Measurements from ENCODE around the gene PTPRN2.
"Not testable (repeated sequence)": the region's sequence is repeated elsewhere in the genome, so short reads cannot be mapped to it uniquely, and the experiment has no call there.

The PTPRN2 gene

GRCh38 chr7:158418395-158418794, 169.2 kb downstream of the PTPRN2 start:
- DNase-seq (ENCODE audit: low read depth): not testable (repeated sequence)

DNA sequence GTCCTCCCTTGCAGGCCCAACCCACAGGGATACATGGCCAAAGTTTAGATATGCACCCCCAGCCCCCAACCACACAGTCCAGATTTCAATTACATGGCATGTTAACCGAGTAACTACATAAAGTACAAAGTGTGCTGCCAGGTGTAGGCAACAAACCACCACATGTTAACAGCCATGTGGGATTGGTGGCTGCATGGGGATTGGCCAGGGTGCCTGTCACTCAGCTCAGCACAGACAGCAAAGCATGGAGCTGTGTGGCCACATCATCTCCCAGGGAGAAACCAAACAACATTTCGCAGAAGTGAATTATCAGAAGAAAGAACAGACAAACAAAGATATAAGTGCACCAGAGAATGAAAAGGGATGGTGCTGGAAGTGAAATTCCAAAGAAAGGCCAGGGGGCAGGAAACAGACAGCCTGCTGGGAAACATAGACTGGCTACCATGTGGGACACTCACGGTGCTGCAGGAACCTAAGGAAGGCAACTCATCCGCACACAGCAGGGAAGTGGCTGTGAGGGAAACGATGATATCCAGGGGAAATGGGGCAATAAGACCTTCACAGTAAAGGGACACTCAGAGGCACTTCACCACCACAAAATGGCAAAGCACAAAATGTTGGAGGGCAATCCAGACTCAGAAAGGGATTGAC, 171.2 kb downstream of the PTPRN2 start:
- DNase-seq (ENCODE audit: low read depth): no peak

DNA sequence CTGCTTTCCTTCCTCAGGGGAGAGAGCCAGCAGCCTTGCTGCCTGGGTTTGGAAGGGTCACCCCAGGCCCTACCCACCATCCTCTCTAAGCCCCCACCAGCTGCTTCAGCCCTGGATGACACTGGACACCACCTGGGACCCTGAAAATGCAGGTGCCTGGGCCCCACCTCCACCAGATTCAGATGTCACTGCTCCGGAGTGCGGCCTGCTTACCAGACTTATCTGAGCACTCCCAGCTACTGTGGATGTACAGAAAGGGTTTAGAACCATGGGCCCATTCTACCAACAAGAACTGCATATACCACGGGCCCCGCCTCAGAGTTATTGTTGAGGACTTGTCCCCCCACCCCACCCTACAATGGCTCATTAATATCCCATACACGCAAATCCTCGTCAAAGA, 172.3 kb downstream of the PTPRN2 start:
- no peak for DNase-seq (ENCODE audit: low read depth)

GRCh38 chr7:158414486-158414961, 173.1 kb downstream of the PTPRN2 start:
- DNase-seq (ENCODE audit: low read depth): no peak

GRCh38 chr7:158414002-158414401, 173.6 kb downstream of the PTPRN2 start:
- DNase-seq (ENCODE audit: low read depth): no peak

DNA sequence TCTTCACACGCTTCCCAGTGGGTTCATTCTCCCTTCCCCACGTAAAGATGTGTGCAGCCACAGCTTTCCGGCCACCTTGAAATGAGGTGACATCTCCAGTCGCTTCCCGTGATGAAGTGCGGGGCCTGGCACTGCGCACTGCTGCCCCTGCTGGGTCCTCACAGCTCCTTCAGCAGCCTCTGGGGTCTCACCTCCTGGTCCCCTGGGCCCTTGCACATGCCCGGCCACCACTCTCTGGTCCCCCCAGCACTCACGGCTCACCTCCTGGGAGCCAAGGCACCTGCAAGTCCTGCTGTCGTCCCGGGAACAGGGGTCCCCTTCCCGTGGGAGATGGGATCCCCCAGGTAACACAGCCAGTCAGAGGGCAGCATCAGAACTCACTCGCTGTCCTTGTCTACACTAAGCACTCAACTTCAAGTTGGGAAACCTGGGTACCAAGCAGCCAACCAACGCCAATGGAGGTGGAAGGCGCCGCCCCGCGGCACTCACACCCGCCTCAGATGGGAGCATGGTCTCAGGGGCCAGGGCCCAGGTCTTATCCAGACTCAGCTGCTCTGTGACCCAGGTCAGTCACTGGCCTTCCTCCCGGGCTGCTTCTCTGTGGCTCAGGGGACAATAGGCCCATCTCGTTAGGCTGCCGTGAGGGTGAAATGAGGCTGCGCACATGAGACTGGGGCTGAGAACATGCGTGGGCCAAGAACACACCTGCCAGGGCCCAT, 176.2 kb downstream of the PTPRN2 start:
- DNase-seq (ENCODE audit: low read depth): no peak

GRCh38 chr7:158410720-158411119, 176.9 kb downstream of the PTPRN2 start:
- DNase-seq (ENCODE audit: low read depth): no peak

DNA sequence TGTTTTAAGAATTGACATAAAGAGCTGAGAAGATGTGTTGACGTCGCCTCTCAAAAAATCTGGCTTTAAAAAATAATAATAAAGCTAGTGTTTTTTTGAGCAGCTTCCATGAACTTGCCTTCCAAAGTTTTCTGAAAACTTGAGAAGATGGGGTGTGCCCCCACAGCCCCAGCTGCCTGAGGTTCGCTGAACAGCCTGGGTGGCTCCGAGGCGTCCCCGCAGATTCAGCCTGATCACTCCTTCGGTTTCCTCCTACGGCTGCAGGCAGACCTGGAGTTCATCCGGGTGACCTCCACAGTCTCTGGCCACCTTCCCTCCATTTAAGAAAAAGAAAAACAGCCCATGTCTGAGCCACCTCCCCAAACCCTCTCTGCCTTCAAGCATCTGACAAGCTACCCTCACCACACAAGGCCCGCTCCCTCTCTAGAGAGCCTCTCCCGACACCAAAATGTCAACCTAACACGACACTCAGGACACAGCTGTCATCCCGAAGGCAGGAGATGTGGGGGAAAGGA, 177.8 kb downstream of the PTPRN2 start:
- DNase-seq (ENCODE audit: low read depth): no peak

DNA sequence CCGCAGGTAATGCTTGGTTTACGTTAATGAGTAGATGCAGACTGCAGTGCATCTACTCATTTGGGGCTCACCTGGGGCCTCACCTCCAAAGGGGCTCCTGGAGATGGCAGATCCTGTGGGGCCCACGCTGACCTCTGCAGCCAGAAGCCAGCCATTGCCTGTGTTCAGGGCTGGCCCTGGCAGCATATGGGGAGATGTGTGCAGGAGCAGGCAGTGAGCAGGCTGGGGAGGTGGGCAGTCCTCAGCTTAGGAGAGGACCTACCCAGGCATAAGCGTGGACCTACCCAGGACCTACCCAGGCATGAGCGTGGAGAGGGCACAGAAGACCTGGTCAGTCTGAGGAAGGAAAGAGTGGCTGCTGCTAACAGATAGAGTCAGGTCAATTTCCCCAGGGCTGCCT, 178.5 kb downstream of the PTPRN2 start:
- DNase-seq (ENCODE audit: low read depth): no peak

DNA sequence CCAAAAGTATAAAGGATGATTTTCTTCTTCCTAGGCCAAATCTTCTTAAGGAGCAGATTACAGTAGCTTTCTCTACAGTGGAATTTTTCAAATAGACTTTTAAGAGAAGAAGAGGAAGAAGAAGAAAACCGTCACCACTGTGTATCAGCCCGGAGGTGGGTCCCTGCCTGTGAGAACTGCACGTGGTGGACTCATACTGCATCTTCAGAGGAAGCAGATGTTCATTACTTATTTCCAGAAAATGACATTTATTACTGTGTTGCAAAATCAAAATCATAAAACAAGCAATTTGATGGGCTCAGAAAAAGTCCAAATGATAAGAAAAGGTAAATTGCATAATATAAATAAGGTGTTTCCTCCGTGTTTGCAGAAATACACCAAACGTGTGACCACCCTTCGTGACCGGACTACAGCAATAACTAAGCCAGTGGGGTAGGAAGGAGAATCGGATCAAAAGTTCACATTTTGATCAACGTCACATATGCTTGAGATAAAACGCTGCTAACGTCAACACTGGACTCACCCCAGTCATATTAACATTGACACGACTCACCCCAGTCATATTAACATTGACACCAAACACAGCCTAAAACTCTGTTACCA, 179.2 kb downstream of the PTPRN2 start:
- DNase-seq (ENCODE audit: low read depth): no peak

DNA sequence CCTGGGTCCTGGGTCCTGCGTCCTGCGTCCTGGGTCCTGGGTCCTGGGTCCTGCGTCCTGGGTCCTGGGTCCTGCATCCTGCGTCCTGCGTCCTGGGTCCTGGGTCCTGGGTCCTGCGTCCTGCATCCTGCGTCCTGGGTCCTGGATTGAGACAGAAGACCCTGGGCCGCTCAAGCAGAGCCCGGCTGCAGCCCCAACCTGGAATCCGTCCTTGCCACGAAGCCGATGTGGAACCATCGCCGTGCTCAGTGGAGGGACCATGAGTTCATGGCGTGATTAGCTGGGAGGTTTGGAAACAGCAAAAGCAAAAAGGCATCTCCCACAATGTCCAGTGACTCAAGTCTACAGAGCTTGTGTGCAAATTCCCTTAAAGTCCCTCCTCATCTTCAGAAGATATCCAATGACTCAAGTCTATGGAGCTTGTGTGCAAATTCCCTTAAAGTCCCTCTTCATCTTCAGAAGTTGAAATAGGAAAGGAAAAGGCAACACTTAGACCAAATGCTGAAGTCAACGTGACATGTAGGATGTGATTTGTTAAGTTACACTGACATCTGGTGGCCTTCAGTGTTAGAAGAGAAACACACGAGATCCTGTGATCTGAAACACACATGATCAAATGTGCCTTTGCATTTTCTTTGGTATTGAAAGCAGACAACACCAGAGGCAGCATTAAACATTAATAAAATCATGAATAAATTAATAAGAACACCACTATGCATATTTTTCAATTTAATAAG, 179.9 kb downstream of the PTPRN2 start:
- DNase-seq (ENCODE audit: low read depth): no peak

- DNase-seq (ENCODE audit: low read depth): no peak
These were observed 180.8 kb downstream of the PTPRN2 start for GRCh38 chr7:158406801-158407200.

DNA sequence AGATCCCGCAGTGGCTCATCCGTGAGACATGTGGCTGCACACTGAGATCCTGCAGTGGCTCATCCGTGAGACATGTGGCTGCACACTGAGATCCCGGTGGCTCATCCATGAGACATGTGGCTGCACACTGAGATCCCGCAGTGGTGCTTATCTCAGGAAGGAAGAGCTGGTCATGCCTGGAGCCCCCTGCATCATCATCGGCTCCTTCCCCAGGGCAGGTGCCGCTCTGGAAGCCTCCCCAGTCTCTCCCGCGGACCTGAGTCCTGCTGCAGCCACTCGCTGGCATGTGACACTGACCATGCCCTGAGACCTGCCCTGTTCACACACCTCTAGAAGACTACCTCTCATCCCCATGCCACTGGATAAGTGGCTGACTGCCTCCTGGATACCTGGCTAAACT, 181.3 kb downstream of the PTPRN2 start:
- no peak for DNase-seq (ENCODE audit: low read depth)

GRCh38 chr7:158405771-158406170, 181.9 kb downstream of the PTPRN2 start:
- DNase-seq (ENCODE audit: low read depth): not testable (repeated sequence)

DNA sequence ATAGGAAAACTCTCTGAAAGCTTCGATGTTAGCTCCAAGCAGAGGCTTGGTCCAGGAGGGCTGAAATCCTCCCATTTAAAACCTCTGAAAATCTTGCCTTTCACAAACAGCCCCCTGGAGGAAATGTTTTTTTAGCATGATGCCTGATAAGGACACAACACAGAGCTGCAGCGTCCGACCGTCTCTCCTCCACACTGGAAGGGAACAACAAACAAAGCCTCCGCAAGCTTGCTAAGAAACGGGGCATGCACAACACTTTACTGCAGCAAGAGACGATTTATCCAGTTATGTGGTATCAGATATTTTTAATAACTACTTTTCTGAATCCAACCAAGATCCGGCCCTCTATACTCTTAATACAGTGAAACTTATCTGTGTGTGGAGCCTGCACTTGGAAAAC, 182.3 kb downstream of the PTPRN2 start:
- no peak for DNase-seq (ENCODE audit: low read depth)

GRCh38 chr7:158404031-158404761, 183.4 kb downstream of the PTPRN2 start:
- DNase-seq (ENCODE audit: low read depth): no peak

DNA sequence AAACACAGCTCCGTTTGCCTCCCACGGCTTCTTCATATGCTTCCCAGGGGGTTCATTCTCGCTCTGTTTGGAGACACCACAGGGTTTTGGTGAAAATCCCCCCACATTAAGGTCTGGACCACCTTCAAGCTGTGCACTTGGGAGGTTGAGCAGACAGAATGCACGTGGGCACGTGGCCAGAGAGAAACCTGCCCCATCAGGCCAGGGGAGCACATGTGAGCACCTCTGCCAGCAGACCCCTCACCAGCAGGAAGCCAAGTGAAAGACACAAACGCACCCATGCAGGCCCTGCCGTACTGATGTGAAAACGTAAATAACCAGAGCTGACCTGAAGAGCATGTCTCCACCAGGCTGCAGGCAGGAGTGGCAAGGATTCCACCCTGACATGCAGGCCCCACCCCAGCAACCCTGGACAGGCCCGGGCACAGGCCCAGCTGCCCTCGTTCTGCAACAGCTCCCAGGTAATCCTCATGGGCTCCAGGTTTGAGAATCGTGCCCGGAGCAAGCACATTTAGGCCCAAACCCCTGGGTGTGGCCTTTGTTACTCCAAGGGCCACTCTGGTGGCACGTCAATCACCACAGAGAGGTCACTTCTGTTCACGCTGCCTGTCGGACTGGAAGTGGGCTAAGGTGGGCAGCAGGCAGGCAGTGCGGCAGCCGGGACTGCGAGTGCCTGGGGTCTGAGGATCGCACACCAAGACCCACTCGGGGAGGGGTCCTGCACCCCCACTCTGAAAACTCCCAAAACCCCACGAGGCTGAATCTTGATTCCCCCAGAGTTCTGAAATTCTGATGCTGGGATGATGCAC, 184.4 kb downstream of the PTPRN2 start:
- no peak for DNase-seq (ENCODE audit: low read depth)

GRCh38 chr7:158402471-158402870, 185.2 kb downstream of the PTPRN2 start:
- no peak for DNase-seq (ENCODE audit: low read depth)

DNA sequence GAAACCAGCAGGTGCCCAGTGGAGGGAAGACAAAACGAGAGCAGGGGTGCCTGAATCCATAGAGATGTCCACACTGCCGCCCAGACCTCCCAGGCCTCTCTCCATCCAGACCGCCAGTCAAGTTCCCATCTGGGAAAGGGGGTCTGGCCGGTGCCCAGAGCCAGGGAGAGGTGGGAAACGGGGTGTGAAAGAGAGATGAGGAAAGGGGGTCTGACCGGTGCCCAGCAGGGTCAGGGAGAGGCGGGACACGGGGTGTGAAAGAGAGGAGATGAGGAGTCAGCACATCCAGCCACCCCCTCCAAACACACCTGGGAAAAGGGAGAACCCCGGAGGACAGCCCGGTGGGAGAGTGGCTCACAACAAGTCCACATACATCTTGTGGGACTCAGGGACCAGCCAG, 185.8 kb downstream of the PTPRN2 start:
- DNase-seq (ENCODE audit: low read depth): no peak

DNA sequence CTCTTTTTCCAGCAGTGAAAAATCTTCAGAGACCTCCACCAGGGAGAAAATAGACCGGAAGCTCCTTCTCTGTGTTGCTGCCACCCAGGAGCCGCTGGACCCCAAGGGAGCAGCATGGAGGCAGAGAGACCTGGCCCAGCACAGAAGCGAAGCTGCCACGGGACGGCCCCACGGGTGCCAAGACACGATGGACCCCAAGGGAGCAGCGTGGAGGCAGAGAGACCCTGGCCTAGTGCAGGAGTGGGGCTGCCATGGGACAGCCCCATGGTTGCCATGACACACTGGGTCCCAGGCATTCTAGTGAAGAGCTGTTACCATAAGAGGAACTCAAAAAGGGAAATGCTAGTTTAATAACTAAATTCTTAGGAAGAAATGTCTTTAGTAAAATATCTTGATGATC, 186.3 kb downstream of the PTPRN2 start:
- DNase-seq (ENCODE audit: low read depth): no peak

Data from stimulated activated CD8-positive, alpha-beta memory T cell treated with anti-CD3 and anti-CD28 coated beads, Interleukin-15, amount 100 ng/mL, for 24 hours (primary cell).